Astrocyte (in vitro differentiated cells and primary cell): ENCODE measurements around the gene TEDC1. TPM values are rescaled to one million over a fixed set of nuclear protein-coding genes. Genes with fewer than 3 reads are reported as not detected.
"Not testable (repeated sequence)": the region's sequence is repeated elsewhere in the genome, so short reads cannot be mapped to it uniquely, and the experiment has no call there.

Experiments
- DNase-seq: peaks from one replicate; pipeline ENCODE4 v3.0.0-alpha.2; 2010; ENCODE audit warnings: low read depth
- FAIRE-seq: peaks from 2 replicates; lab custom pipeline; 2011; peaks lifted over from hg19 to GRCh38; lab: Jason Lieb, UNC
- H2AFZ ChIP-seq: 2 replicates; pipeline ENCODE4 v1.6.0; 2012; ENCODE audit warnings: low read depth, low read length, inconsistent platforms
- H3K27ac ChIP-seq: 2 replicates; pipeline ENCODE4 v1.5.1; 2011; ENCODE audit warnings: low read depth, low read length, inconsistent platforms
- H3K27me3 ChIP-seq: 2 replicates; pipeline ENCODE4 v1.6.0; 2011; ENCODE audit warnings: low read length, inconsistent platforms; ENCODE audit not compliant: insufficient read depth
- H3K36me3 ChIP-seq: 2 replicates; pipeline ENCODE4 v1.5.1; 2011; ENCODE audit warnings: low read length, inconsistent platforms; ENCODE audit not compliant: insufficient read depth
- H3K4me1 ChIP-seq: 2 replicates; pipeline ENCODE4 v1.5.1; 2011; ENCODE audit warnings: low read length, inconsistent platforms; ENCODE audit not compliant: insufficient read depth
- H3K4me2 ChIP-seq: 2 replicates; pipeline ENCODE4 v1.6.0; 2012; ENCODE audit warnings: low read length, inconsistent platforms
- H3K4me3 ChIP-seq: 2 replicates; pipeline ENCODE4 v1.5.1; 2011; ENCODE audit warnings: low read depth, mild to moderate bottlenecking, low read length, inconsistent platforms; ENCODE audit not compliant: insufficient read depth
- H3K79me2 ChIP-seq: 2 replicates; pipeline ENCODE4 v1.6.0; 2012; ENCODE audit warnings: mild to moderate bottlenecking, low read length, inconsistent platforms; ENCODE audit not compliant: insufficient read depth
- H3K9ac ChIP-seq: 2 replicates; pipeline ENCODE4 v1.6.0; 2012; ENCODE audit warnings: mild to moderate bottlenecking, low read length, inconsistent platforms
- H3K9me3 ChIP-seq: 2 replicates; pipeline ENCODE4 v1.5.1; 2012; ENCODE audit warnings: low read depth, mild to moderate bottlenecking, low read length, inconsistent platforms; ENCODE audit not compliant: insufficient read depth
- H4K20me1 ChIP-seq: 2 replicates; pipeline ENCODE4 v1.6.0; 2012; ENCODE audit warnings: low read length, inconsistent platforms; ENCODE audit not compliant: insufficient read depth
- H3K27ac Mint-ChIP-seq: one replicate; pipeline ENCODE4 v1.8.0; 2021; ENCODE audit warnings: mild to moderate bottlenecking, mixed read lengths; ENCODE audit not compliant: unreplicated experiment
- H3K27me3 Mint-ChIP-seq: one replicate; pipeline ENCODE4 v1.8.0; 2021; ENCODE audit warnings: low read depth, mixed read lengths; ENCODE audit not compliant: unreplicated experiment
- H3K36me3 Mint-ChIP-seq: one replicate; pipeline ENCODE4 v1.8.0; 2021; ENCODE audit warnings: low read depth, mixed read lengths; ENCODE audit not compliant: unreplicated experiment
- H3K4me1 Mint-ChIP-seq: one replicate; pipeline ENCODE4 v1.8.0; 2021; ENCODE audit warnings: low read depth, mixed read lengths; ENCODE audit not compliant: unreplicated experiment
- H3K4me3 Mint-ChIP-seq: one replicate; pipeline ENCODE4 v1.8.0; 2021; ENCODE audit warnings: mild to moderate bottlenecking, moderate library complexity, mixed read lengths; ENCODE audit not compliant: unreplicated experiment
- H3K9me3 Mint-ChIP-seq: one replicate; pipeline ENCODE4 v1.8.0; 2021; ENCODE audit warnings: mild to moderate bottlenecking, mixed read lengths; ENCODE audit not compliant: unreplicated experiment
- CTCF ChIP-seq: IDR thresholded peaks from 2 replicates; pipeline ENCODE4 v1.5.1; 2011; ENCODE audit warnings: low read depth, mild to moderate bottlenecking, inconsistent platforms, low read length, moderate library complexity; ENCODE audit not compliant: insufficient read depth
- EZH2 ChIP-seq: IDR thresholded peaks from 2 replicates; pipeline ENCODE4 v1.6.1; 2012; ENCODE audit warnings: mild to moderate bottlenecking, low read length, inconsistent platforms; ENCODE audit not compliant: insufficient read depth
- total RNA-seq: library from RNA; stranded (reverse); gene quantifications from 2 replicates; pipeline ENCODE4 v1.2.1, GENCODE V29; 2021

TEDC1 gene
- total RNA-seq, 1 donor from 2014 or later: 5.5 TPM

- Histone ChIP-seq H3K36me3 (no peaks in the 10 kb centered on the region), H3K27ac (no peak overlapping the region), H3K4me1 (no peaks in the 10 kb centered on the region), H3K9ac (no peak overlapping the region), H4K20me1 (no peaks in the 10 kb centered on the region), H3K27me3 (peaks cover 4% of the 10 kb centered on the region), H3K79me2 (no peaks in the 10 kb centered on the region), H3K4me3 (no peak overlapping the region), H3K4me2 (no peak overlapping the region), H2AFZ (no peak overlapping the region), H3K9me3 (no peaks in the 10 kb centered on the region)
- no peak for DNase-seq
- H3K4me3 Mint-ChIP-seq: no peak overlapping the region
- no peaks in the 10 kb centered on the region for H3K36me3 Mint-ChIP-seq
- peaks cover 5% of the 10 kb centered on the region for H3K9me3 Mint-ChIP-seq
- H3K27me3 Mint-ChIP-seq: peaks cover 36% of the 10 kb centered on the region
- TF ChIP-seq EZH2 (no peak), CTCF (no peak)
- no peak overlapping the region for H3K27ac Mint-ChIP-seq
- no peak for FAIRE-seq
- H3K4me1 Mint-ChIP-seq: no peaks in the 10 kb centered on the region
Observed at GRCh38 chr14:105538481-105539049, 47.5 kb downstream of the TEDC1 start.

DNA sequence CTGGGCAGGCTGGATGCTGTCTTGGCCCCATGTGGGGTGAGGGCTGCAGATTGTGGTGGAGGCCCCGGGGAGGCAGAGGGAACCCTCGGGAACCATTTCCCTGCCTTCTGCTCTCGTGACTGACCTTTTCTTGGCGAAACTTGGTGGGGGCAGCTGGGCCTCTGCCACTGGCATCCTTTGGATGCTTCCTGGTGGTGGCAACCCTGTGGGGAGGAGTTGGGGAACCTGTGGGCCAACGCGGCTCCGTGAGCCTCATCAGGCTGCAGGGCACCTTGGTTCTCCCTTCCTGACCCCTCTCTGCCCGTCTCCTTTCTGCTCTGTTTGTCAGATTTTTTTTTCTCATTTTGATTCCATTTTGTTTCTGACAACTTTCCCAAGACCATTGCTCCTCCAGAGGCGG, 49.8 kb downstream of the TEDC1 start:
- Mint-ChIP-seq H3K27me3 (peaks cover 23% of the 10 kb centered on the region), H3K36me3 (no peaks in the 10 kb centered on the region), H3K9me3 (peaks cover 5% of the 10 kb centered on the region), H3K4me1 (no peaks in the 10 kb centered on the region), H3K4me3 (no peak overlapping the region), H3K27ac (no peak overlapping the region)
- no peaks in the 10 kb centered on the region for H4K20me1 ChIP-seq
- no peaks in the 10 kb centered on the region for H3K79me2 ChIP-seq
- H3K9ac ChIP-seq: no peak overlapping the region
- no peaks in the 10 kb centered on the region for H3K9me3 ChIP-seq
- H3K4me2 ChIP-seq: no peak overlapping the region
- DNase-seq (no peak), FAIRE-seq (no peak)
- H3K4me1 ChIP-seq: no peaks in the 10 kb centered on the region
- no peaks in the 10 kb centered on the region for H3K36me3 ChIP-seq
- H3K4me3 ChIP-seq: no peak overlapping the region
- H3K27ac ChIP-seq: no peak overlapping the region
- H2AFZ ChIP-seq: no peak overlapping the region
- TF ChIP-seq CTCF: no peak
- no peak for TF ChIP-seq EZH2
- peaks cover 5% of the 10 kb centered on the region for H3K27me3 ChIP-seq

DNA sequence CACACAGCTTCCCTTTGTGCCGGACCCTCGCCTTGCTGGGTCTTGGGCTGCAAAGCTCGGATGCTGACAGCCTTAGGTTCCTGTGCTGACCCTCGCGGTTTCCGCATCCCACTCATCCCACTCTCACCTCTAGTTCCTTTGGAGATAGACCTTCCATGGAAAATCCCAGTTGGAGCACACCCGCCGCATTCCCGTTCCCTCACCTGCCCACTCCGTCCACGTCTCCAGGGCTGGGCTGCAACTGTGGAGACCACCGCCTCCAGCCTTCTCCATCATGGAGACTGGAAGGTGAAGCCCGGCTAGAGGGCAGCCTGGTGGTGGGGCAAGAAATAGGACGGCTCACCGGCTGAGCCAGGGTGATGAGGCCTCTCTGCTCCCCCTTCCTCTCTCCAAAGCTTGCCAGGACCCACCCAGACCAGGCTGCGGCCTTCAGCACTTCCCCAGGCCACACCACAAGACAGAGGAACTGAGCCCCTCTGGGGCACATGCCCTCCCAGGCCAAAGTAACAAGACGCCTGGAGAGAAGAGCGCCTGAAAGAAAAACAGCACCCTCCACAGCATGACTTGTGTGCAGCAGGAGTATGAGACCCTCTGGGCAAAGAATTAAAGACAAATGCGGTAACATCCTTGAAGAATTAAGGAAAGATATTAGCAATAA, 50.3 kb downstream of the TEDC1 start:
- H3K9me3 ChIP-seq: no peaks in the 10 kb centered on the region
- no peak overlapping the region for H3K4me3 Mint-ChIP-seq
- H3K4me2 ChIP-seq: no peak overlapping the region
- no peak overlapping the region for H3K4me3 ChIP-seq
- DNase-seq: no peak
- no peak for TF ChIP-seq EZH2
- TF ChIP-seq CTCF: no peak
- no peak overlapping the region for H2AFZ ChIP-seq
- H3K27ac Mint-ChIP-seq: no peak overlapping the region
- FAIRE-seq: no peak
- H3K27me3 ChIP-seq: peaks cover 5% of the 10 kb centered on the region
- no peak overlapping the region for H3K9ac ChIP-seq
- H3K79me2 ChIP-seq: no peaks in the 10 kb centered on the region
- no peaks in the 10 kb centered on the region for H4K20me1 ChIP-seq
- H3K36me3 Mint-ChIP-seq: no peaks in the 10 kb centered on the region
- H3K9me3 Mint-ChIP-seq: peaks cover 5% of the 10 kb centered on the region
- H3K4me1 ChIP-seq: no peaks in the 10 kb centered on the region
- no peak overlapping the region for H3K27ac ChIP-seq
- no peaks in the 10 kb centered on the region for H3K4me1 Mint-ChIP-seq
- H3K36me3 ChIP-seq: no peaks in the 10 kb centered on the region
- H3K27me3 Mint-ChIP-seq: peaks cover 19% of the 10 kb centered on the region

DNA sequence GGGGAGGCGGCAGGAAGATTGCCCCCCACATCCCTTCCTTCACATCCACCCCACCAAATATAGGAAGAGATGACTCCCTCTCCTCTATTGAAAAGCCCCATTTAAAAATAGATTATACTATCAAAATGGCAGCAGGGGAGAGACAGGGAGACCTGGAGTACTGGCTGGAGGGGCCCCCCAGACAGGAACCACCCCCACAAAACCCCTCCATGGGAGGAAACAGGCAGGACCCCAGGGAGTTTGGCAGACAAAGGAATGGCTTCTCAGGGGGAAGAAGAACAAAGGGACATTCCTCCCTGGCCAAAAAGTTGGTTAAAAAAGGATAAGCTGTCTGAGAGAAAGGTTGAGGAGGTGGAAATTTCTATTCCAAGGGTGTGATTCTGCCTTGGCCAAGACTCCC, 54.6 kb downstream of the TEDC1 start:
- not testable (repeated sequence) for H3K27ac Mint-ChIP-seq, H2AFZ ChIP-seq, H3K36me3 ChIP-seq, H3K9ac ChIP-seq, H3K4me2 ChIP-seq, FAIRE-seq, DNase-seq, H3K4me3 Mint-ChIP-seq, H3K79me2 ChIP-seq, H3K4me3 ChIP-seq, H3K27me3 ChIP-seq, H3K4me1 Mint-ChIP-seq, H4K20me1 ChIP-seq, H3K9me3 ChIP-seq, H3K27me3 Mint-ChIP-seq, H3K36me3 Mint-ChIP-seq, H3K4me1 ChIP-seq, H3K27ac ChIP-seq
- H3K9me3 Mint-ChIP-seq: peaks cover 14% of the 10 kb centered on the region
